ENCODE measurements around the gene GALNT8. TPM values are rescaled to one million over a fixed set of nuclear protein-coding genes. Genes with fewer than 3 reads are reported as not detected.

GALNT8 gene, protein sequence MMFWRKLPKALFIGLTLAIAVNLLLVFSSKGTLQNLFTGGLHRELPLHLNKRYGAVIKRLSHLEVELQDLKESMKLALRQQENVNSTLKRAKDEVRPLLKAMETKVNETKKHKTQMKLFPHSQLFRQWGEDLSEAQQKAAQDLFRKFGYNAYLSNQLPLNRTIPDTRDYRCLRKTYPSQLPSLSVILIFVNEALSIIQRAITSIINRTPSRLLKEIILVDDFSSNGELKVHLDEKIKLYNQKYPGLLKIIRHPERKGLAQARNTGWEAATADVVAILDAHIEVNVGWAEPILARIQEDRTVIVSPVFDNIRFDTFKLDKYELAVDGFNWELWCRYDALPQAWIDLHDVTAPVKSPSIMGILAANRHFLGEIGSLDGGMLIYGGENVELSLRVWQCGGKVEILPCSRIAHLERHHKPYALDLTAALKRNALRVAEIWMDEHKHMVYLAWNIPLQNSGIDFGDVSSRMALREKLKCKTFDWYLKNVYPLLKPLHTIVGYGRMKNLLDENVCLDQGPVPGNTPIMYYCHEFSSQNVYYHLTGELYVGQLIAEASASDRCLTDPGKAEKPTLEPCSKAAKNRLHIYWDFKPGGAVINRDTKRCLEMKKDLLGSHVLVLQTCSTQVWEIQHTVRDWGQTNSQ
- total RNA-seq (10 to 100 TPM; 13.1 to 25.3 TPM), polyA plus RNA-seq (ENCODE audit: insufficient read length in 2 of 2) (10 to 100 TPM; 35.5 to 45.1 TPM)
- long read RNA-seq, donor 1, full-length matches to known transcripts, result 13 of 28 reads
- long read RNA-seq, donor 1, partial matches to known transcripts, result 6 of 28 reads
- long read RNA-seq, donor 1, other reads (novel, unspliced or antisense), result 9 of 28 reads
- long read RNA-seq, donor 2, full-length matches to known transcripts, result 3 of 3 reads
- long read RNA-seq, donor 2, partial matches to known transcripts, result 0 of 3 reads
- long read RNA-seq, donor 2, other reads (novel, unspliced or antisense), result 0 of 3 reads
- long read RNA-seq, donor 3, full-length matches to known transcripts, result 8 of 8 reads
- long read RNA-seq, donor 3, partial matches to known transcripts, result 0 of 8 reads
- long read RNA-seq, donor 3, other reads (novel, unspliced or antisense), result 0 of 8 reads
- long read RNA-seq, donor 4, result 0 reads

DNA sequence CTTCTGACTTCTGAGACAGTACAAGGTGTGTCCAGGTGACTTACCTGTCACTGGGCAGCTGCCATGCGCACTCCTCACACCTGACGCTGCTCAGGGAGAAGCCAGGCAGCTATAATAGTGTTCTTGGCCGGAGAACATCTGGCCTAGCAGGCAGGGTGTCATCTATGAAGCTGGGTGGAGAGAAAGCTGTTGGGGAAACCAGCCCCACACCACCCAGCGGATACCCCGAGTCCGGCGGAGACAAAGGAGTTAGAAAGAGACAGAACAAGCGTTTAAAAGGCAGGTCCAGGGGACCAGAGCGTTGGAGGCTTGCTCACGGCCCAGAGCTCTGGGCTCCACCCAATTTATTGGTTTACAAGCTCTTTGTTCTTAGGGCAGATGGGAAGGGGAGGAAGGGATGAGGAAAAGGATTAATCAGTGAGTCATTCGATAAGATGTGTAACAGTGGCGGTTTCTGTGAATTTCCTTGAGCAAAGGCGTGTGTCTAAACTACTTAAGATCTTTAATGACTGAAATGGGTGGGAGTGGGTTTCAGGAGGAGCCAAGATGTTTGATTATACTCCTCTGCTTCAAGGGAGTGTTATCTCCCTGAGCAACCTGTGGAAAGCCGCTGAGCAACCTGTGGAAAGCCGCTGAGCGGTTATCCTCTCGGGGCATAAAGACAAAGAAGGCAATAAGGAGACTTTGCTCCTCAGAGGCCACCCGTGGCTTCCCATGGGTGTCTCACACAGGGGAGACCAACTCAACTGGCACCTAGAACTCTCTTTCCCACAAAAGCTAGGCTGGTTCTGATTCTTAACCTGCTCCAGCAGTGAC, at the start of gene GALNT8:
Gene GALNT8, plus strand, starts transcription at position 580 of the 816 bp plus-strand sequence. CDS start 278 bp downstream, outside the sequence.
- H3K36me3 ChIP-seq (ENCODE audit: control insufficient read depth, insufficient read depth, low read length), result no peaks in the 10 kb centered on the region
- H3K4me3 ChIP-seq (ENCODE audit: low read depth, low read length), result no peak within 1 kb of the TSS
- H3K27ac ChIP-seq (ENCODE audit: low read depth, low read length), result no peak within 1 kb of the TSS
- no peak for DNase-seq (ENCODE audit: low read depth in 4 of 6, low spot score in 6 of 6)
- no peaks in the 10 kb centered on the region for H3K27me3 ChIP-seq (ENCODE audit: control insufficient read depth, insufficient read depth, low read length)
- WGBS (ENCODE audit: insufficient coverage), result 62% methylated on average over 12 of the region's 18 CpGs
- no peaks in the 10 kb centered on the region for H3K9me3 ChIP-seq (ENCODE audit: control insufficient read depth, insufficient read depth, low read length)
- H3K4me1 ChIP-seq (ENCODE audit: control insufficient read depth, insufficient read depth, low read length), result no peaks in the 10 kb centered on the region

DNA sequence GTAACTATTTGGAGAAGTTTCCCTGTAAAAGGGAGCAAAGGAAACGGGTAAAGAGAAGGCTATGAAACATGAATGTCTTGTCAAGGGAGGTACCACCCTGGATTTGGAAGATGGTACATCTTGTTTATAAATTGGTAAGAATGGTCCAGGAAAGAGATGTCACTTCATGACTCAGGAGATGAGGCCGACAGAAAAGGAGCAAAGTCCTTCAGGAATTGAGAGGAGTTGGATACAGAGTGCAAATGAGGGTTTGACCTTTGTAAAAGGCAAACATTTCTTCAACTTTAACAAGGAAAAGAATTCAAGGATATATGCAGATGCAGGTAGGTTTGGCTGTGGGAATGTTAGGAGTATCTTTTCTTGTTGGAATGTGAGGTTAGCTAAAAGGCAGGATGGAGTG, 40.5 kb upstream of the GALNT8 start:
- Histone ChIP-seq H3K4me1 (ENCODE audit: control insufficient read depth, insufficient read depth, low read length) (no peaks in the 10 kb centered on the region), H3K36me3 (ENCODE audit: control insufficient read depth, insufficient read depth, low read length) (peaks cover 10% of the 10 kb centered on the region), H3K27ac (ENCODE audit: low read depth, low read length) (no peak overlapping the region), H3K27me3 (ENCODE audit: control insufficient read depth, insufficient read depth, low read length) (no peaks in the 10 kb centered on the region), H3K9me3 (ENCODE audit: control insufficient read depth, insufficient read depth, low read length) (no peaks in the 10 kb centered on the region), H3K4me3 (ENCODE audit: low read depth, low read length) (no peak overlapping the region)
- WGBS (ENCODE audit: insufficient coverage), result 92% methylated on average over 1 of the region's 2 CpGs
- no peak for DNase-seq (ENCODE audit: low read depth in 4 of 6, low spot score in 6 of 6)

DNA sequence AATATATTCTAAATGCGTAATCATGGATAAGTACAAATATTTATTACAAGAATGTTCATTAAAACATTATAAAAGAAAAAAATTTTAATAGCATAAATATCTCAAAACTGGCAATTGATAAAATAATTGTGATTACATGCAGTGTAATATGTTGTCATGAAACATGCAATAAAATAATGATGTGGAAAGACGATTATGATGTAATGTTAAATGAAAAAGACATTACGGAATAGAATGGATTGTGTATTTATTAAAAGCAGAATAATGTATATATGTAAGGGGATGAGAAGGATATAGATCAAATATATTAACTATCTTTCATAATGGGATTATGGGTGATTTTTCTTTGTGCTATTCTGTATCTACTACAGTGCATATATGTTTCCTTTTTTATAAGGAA, 38.5 kb upstream of the GALNT8 start:
- H3K9me3 ChIP-seq (ENCODE audit: control insufficient read depth, insufficient read depth, low read length), result no peaks in the 10 kb centered on the region
- H3K4me3 ChIP-seq (ENCODE audit: low read depth, low read length), result no peak overlapping the region
- no peak overlapping the region for H3K27ac ChIP-seq (ENCODE audit: low read depth, low read length)
- no CpG with 5 or more reads among the region's 3 CpGs for WGBS (ENCODE audit: insufficient coverage)
- peaks cover 20% of the 10 kb centered on the region for H3K36me3 ChIP-seq (ENCODE audit: control insufficient read depth, insufficient read depth, low read length)
- H3K27me3 ChIP-seq (ENCODE audit: control insufficient read depth, insufficient read depth, low read length), result no peaks in the 10 kb centered on the region
- no peak for DNase-seq (ENCODE audit: low read depth in 4 of 6, low spot score in 6 of 6)
- H3K4me1 ChIP-seq (ENCODE audit: control insufficient read depth, insufficient read depth, low read length), result peaks cover 2% of the 10 kb centered on the region

DNA sequence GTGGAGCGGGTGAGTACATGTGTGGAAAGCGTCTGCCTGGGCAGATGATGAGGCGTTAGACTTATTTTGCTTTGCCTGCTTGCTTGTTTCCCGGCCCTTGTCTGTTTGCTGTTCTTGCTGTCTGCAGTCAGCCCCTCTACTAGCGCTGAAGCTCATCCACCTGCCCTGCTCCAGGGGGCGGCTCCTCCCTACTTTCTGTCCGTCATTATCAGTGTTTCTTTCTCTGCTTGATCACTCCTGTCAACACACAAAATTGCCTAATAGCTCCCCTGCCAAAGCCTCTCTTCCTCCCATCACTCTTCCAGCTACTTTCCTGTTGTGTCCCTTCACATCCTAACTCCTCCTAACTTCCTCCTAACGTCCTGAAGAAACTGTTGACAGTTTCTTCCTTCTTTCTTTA, 34.9 kb upstream of the GALNT8 start:
- DNase-seq (ENCODE audit: low read depth in 4 of 6, low spot score in 6 of 6), result no peak
- Histone ChIP-seq H3K4me1 (ENCODE audit: control insufficient read depth, insufficient read depth, low read length) (peaks cover 2% of the 10 kb centered on the region), H3K27me3 (ENCODE audit: control insufficient read depth, insufficient read depth, low read length) (no peaks in the 10 kb centered on the region), H3K9me3 (ENCODE audit: control insufficient read depth, insufficient read depth, low read length) (no peaks in the 10 kb centered on the region), H3K4me3 (ENCODE audit: low read depth, low read length) (no peak overlapping the region), H3K27ac (ENCODE audit: low read depth, low read length) (no peak overlapping the region), H3K36me3 (ENCODE audit: control insufficient read depth, insufficient read depth, low read length) (peaks cover 33% of the 10 kb centered on the region)
- 85% methylated on average over 7 of the region's 8 CpGs for WGBS (ENCODE audit: insufficient coverage)

DNA sequence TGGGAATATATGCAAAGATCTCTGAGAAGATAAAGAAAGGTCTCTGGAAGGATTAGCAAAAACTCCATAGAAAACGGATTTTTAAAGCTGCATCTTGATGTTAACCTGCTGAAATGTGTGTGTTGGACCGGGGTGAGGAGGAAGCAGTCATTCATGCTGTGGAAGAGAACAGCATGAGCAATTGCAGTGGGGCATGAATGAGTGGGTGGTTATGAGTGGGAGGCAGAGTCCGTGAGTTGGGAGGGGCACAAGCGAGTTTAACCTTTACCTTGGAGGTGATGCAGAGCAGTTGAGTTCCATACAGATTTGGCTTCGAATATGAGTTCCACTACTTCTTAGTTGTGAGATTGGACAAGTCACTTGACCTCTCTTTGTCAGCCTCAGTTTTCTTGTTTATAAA, 29.4 kb upstream of the GALNT8 start:
- Histone ChIP-seq H3K4me3 (ENCODE audit: low read depth, low read length) (no peak overlapping the region), H3K9me3 (ENCODE audit: control insufficient read depth, insufficient read depth, low read length) (no peaks in the 10 kb centered on the region), H3K36me3 (ENCODE audit: control insufficient read depth, insufficient read depth, low read length) (peaks cover 20% of the 10 kb centered on the region), H3K27ac (ENCODE audit: low read depth, low read length) (no peak overlapping the region), H3K27me3 (ENCODE audit: control insufficient read depth, insufficient read depth, low read length) (no peaks in the 10 kb centered on the region), H3K4me1 (ENCODE audit: control insufficient read depth, insufficient read depth, low read length) (peaks cover 2% of the 10 kb centered on the region)
- no peak for DNase-seq (ENCODE audit: low read depth in 4 of 6, low spot score in 6 of 6)
- 100% methylated on average over 5 of the region's 5 CpGs for WGBS (ENCODE audit: insufficient coverage)

DNA sequence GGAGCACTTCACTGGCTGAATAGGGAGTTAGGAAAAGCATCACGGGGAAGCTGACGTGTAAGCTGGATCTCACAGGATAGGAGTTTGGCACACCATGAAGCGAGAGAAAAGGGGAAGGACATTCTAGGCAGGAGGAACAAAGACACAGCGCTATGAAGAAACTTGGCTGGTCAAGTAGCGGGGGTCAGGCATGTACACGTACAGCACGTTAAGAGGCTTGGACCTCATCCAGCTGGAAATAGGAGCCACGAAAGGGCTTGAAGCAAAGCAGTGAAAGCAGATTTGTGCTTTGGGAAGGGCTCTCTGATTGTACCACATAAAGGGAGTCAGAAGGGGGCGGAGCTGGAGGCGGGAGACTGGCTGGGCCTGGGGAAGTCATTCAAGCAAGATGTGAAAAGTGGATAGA, 19.6 kb upstream of the GALNT8 start:
- peak; percentile 54 to 88 (median 70) for DNase-seq (ENCODE audit: low read depth in 4 of 6, low spot score in 6 of 6)
- Histone ChIP-seq H3K4me1 (ENCODE audit: control insufficient read depth, insufficient read depth, low read length) (peaks cover 8% of the 10 kb centered on the region), H3K27me3 (ENCODE audit: control insufficient read depth, insufficient read depth, low read length) (no peaks in the 10 kb centered on the region), H3K27ac (ENCODE audit: low read depth, low read length) (peak overlapping the region; percentile 35), H3K9me3 (ENCODE audit: control insufficient read depth, insufficient read depth, low read length) (no peaks in the 10 kb centered on the region), H3K36me3 (ENCODE audit: control insufficient read depth, insufficient read depth, low read length) (no peaks in the 10 kb centered on the region), H3K4me3 (ENCODE audit: low read depth, low read length) (no peak overlapping the region)
- WGBS (ENCODE audit: insufficient coverage), result 37% methylated on average over 10 of the region's 10 CpGs

DNA sequence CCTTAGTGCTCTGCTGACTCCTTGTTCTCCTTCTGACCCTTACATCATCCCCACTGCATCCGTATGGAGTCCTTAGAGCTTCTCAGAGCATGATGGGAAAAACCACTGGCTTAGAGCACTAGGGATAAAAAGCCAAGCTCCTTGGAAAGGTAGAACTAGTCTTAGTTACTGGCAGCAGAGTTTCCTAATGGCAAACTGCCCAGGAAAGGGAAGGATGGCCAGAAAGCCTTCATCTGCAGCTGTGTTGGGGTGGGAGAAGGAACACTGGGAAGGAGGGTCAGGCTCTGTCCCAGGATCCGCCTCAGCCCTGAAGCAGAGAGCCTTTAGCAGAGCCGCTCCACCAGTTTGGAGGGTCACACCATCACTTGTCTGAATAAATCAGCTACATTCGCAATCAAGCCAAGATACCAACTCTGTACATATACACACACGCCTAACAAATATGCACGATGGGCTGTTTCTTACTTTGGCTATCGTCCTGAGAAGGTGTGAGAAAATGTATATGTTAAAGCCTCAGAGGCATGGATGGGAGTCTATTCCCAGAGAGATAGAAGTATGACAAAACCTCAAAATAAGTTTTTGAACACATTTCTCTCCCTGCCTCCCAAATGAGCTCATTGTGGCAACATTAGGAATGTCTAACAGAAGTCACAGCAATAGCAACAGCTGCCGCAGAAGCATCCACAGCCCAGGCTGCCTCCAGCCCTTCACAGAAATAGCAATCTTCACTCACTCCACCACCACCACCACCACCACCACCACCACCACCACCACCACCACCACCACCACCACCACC, 18.6 kb upstream of the GALNT8 start:
- H3K27ac ChIP-seq (ENCODE audit: low read depth, low read length), result peak overlapping the region; percentile 35

DNA sequence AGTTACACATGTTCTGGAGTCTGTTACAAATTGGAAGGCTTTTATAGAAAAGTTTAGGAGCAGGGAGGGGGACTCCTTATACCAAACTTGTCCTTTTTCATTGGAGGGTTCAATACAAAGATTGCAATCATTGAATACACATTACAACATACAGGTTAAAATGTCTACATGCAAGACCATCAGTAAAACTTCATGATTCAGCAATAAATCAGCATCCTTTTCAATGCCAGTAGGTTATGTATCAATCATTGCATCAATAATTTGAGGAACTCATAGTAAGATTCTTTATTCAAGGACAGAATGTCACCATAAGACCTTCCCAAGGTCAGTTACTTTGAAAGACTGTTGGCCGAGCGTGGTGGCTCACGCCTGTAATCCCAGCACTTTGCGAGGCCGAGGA, 16.5 kb upstream of the GALNT8 start:
- no peak overlapping the region for H3K4me3 ChIP-seq (ENCODE audit: low read depth, low read length)
- no peaks in the 10 kb centered on the region for H3K36me3 ChIP-seq (ENCODE audit: control insufficient read depth, insufficient read depth, low read length)
- H3K27me3 ChIP-seq (ENCODE audit: control insufficient read depth, insufficient read depth, low read length), result no peaks in the 10 kb centered on the region
- peaks cover 8% of the 10 kb centered on the region for H3K4me1 ChIP-seq (ENCODE audit: control insufficient read depth, insufficient read depth, low read length)
- no peak overlapping the region for H3K27ac ChIP-seq (ENCODE audit: low read depth, low read length)
- H3K9me3 ChIP-seq (ENCODE audit: control insufficient read depth, insufficient read depth, low read length), result no peaks in the 10 kb centered on the region
- no CpG with 5 or more reads among the region's 5 CpGs for WGBS (ENCODE audit: insufficient coverage)
- DNase-seq (ENCODE audit: low read depth in 4 of 6, low spot score in 6 of 6), result no peak

More for the DNA sequence above, 18.6 kb upstream of the GALNT8 start:
- Histone ChIP-seq H3K27me3 (ENCODE audit: control insufficient read depth, insufficient read depth, low read length) (no peaks in the 10 kb centered on the region), H3K4me3 (ENCODE audit: low read depth, low read length) (no peak overlapping the region), H3K4me1 (ENCODE audit: control insufficient read depth, insufficient read depth, low read length) (peaks cover 8% of the 10 kb centered on the region), H3K36me3 (ENCODE audit: control insufficient read depth, insufficient read depth, low read length) (no peaks in the 10 kb centered on the region), H3K9me3 (ENCODE audit: control insufficient read depth, insufficient read depth, low read length) (no peaks in the 10 kb centered on the region)
- DNase-seq (ENCODE audit: low read depth in 4 of 6, low spot score in 6 of 6), result peak in 5 of 6 donors; percentile 23 to 75 (median 26)
- 100% methylated on average over 1 of the region's 8 CpGs for WGBS (ENCODE audit: insufficient coverage)
